ENCODE measurements around the gene HIRA.
A peak's percentile ranks its signal among the peaks of the same experiment; 100 is the strongest.

Gene HIRA

GRCh38 chr22:19407649-19408606, 23.6 kb downstream of the HIRA start:
- Histone ChIP-seq H3K4me3 (ENCODE audit: low read depth, low read length) (no peak overlapping the region), H3K27me3 (no peaks in the 10 kb centered on the region), H3K4me1 (peaks cover 20% of the 10 kb centered on the region), H3K9me3 (no peaks in the 10 kb centered on the region), H3K36me3 (peaks cover 64% of the 10 kb centered on the region)
- no peak for TF ChIP-seq CTCF (IDR thresholded peaks at IDR 0.05; ENCODE audit: low read depth, low read length)
- DNase-seq = peak; percentile 90

- Histone ChIP-seq H3K27me3 (no peaks in the 10 kb centered on the region), H3K36me3 (peaks cover 65% of the 10 kb centered on the region), H3K4me3 (ENCODE audit: low read depth, low read length) (no peak overlapping the region), H3K9me3 (no peaks in the 10 kb centered on the region; the same call in 1 of the 2 replicates), H3K4me1 (peaks cover 20% of the 10 kb centered on the region)
- no peak for TF ChIP-seq CTCF (IDR thresholded peaks at IDR 0.05; ENCODE audit: low read depth, low read length)
- no peak for DNase-seq
Observed at GRCh38 chr22:19406846-19407245, 24.7 kb downstream of the HIRA start.

GRCh38 chr22:19406281-19406811, 25.2 kb downstream of the HIRA start:
- Histone ChIP-seq H3K36me3 (peaks cover 64% of the 10 kb centered on the region), H3K27me3 (no peaks in the 10 kb centered on the region), H3K9me3 (no peaks in the 10 kb centered on the region; the same call in 1 of the 2 replicates), H3K4me3 (ENCODE audit: low read depth, low read length) (no peak overlapping the region), H3K4me1 (peaks cover 20% of the 10 kb centered on the region)
- DNase-seq = no peak
- TF ChIP-seq CTCF (IDR thresholded peaks at IDR 0.05; ENCODE audit: low read depth, low read length) = no peak

- Histone ChIP-seq H3K4me1 (peaks cover 20% of the 10 kb centered on the region), H3K36me3 (peaks cover 66% of the 10 kb centered on the region), H3K27me3 (no peaks in the 10 kb centered on the region), H3K4me3 (ENCODE audit: low read depth, low read length) (no peak overlapping the region), H3K9me3 (no peaks in the 10 kb centered on the region; the same call in 1 of the 2 replicates)
- TF ChIP-seq CTCF (IDR thresholded peaks at IDR 0.05; ENCODE audit: low read depth, low read length) = no peak
- DNase-seq = no peak
Observed at GRCh38 chr22:19405652-19406051, 25.9 kb downstream of the HIRA start.

- Histone ChIP-seq H3K9me3 (no peaks in the 10 kb centered on the region; the same call in 1 of the 2 replicates), H3K36me3 (peaks cover 63% of the 10 kb centered on the region), H3K4me3 (ENCODE audit: low read depth, low read length) (no peak overlapping the region), H3K27me3 (no peaks in the 10 kb centered on the region), H3K4me1 (peaks cover 20% of the 10 kb centered on the region)
- DNase-seq = no peak
- TF ChIP-seq CTCF (IDR thresholded peaks at IDR 0.05; ENCODE audit: low read depth, low read length) = no peak
Observed at GRCh38 chr22:19405133-19405532, 26.4 kb downstream of the HIRA start.

- no peak for DNase-seq
- Histone ChIP-seq H3K9me3 (no peaks in the 10 kb centered on the region; the same call in 1 of the 2 replicates), H3K27me3 (no peaks in the 10 kb centered on the region), H3K4me3 (ENCODE audit: low read depth, low read length) (no peak overlapping the region), H3K36me3 (peaks cover 59% of the 10 kb centered on the region), H3K4me1 (peaks cover 20% of the 10 kb centered on the region)
- no peak for TF ChIP-seq CTCF (IDR thresholded peaks at IDR 0.05; ENCODE audit: low read depth, low read length)
Observed at GRCh38 chr22:19404676-19405075, 26.9 kb downstream of the HIRA start.
